Measurements from ENCODE around the gene GIT2. TPM values are rescaled to one million over a fixed set of nuclear protein-coding genes. Genes with fewer than 3 reads are reported as not detected.

GIT2 gene
- total and polyA plus RNA-seq, 2 of the 8 experiments (the other 6 are each of a cell fraction or from before 2014, with no cell fraction given), result 9.6 to 20.7 TPM

DNA sequence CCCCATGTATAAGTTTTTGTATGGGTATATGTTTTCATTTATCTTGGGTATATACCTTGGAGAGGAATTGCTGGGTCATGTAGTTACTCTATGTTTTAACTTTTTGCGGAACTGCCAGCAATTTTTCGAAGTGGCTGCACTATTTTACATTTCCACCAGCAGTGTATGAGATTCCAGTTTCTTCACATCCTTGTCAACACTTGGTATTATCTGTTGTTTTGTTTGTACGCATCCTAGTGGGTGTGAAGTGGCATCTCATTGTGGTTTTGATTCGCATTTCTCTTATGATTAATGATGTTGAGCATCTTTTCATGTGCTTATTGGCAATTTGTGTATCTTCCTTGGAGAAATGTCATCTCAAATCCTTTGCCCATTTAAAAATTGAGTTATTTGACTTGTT, 9.9 kb upstream of the GIT2 start:
- Histone ChIP-seq H4K20me1 (replicated peaks in 1 of 2; ENCODE audit: control insufficient read depth in 1 of 2, insufficient read depth in 2 of 2, low read length in 2 of 2) (no peaks in the 10 kb centered on the region), H3K79me1 (ENCODE audit: low read depth, low read length) (no peaks in the 10 kb centered on the region), H4K5ac (ENCODE audit: insufficient read length, low read depth, low read length) (no peak overlapping the region), H3K4ac (replicated peaks; ENCODE audit: insufficient read length, low read depth, low read length) (no peak overlapping the region), H3K27me3 (replicated peaks in 1 of 4; ENCODE audit: control insufficient read depth in 3 of 4, extremely low read depth in 1 of 4, insufficient read depth in 3 of 4, low read length in 3 of 4) (no peaks in the 10 kb centered on the region), H4K8ac (ENCODE audit: extremely low read depth, insufficient read depth, low read length) (no peak overlapping the region), H3K18ac (ENCODE audit: extremely low read depth, low read length) (no peak overlapping the region), H3K27ac (ENCODE audit: low read depth, low read length) (no peak overlapping the region), H2BK15ac (ENCODE audit: low read length) (no peak overlapping the region), H3K23me2 (ENCODE audit: low read depth, low read length) (no peaks in the 10 kb centered on the region), H3K4me2 (ENCODE audit: insufficient read depth in 1 of 2, low read depth in 2 of 2, low read length in 2 of 2) (no peak overlapping the region), H3K9me3 (ENCODE audit: insufficient read depth in 2 of 2, low read depth in 1 of 2, low read length in 1 of 2) (no peaks in the 10 kb centered on the region), H2AK5ac (ENCODE audit: low read depth, low read length) (no peak overlapping the region), H3K36me3 (ENCODE audit: control insufficient read depth in 2 of 4, insufficient read depth in 4 of 4, low read length in 3 of 4) (no peaks in the 10 kb centered on the region), H3K14ac (ENCODE audit: insufficient read length) (no peak overlapping the region), H3K56ac (replicated peaks; ENCODE audit: insufficient read length, low read depth, low read length) (no peak overlapping the region), H2BK20ac (ENCODE audit: low read length) (no peak overlapping the region), H3K23ac (ENCODE audit: insufficient read length) (no peak overlapping the region), H2BK5ac (ENCODE audit: low read depth, low read length) (no peak overlapping the region), H3K9ac (replicated peaks in 1 of 4; ENCODE audit: extremely low read depth in 1 of 4, low read depth in 3 of 4, low read length in 3 of 4) (no peak overlapping the region), H4K91ac (replicated peaks; ENCODE audit: insufficient read length, low read length) (no peak overlapping the region), H2AFZ (ENCODE audit: low read length) (no peak overlapping the region), H3K4me1 (replicated peaks in 1 of 4; ENCODE audit: control insufficient read depth in 3 of 4, insufficient read depth in 4 of 4, low read length in 3 of 4) (no peaks in the 10 kb centered on the region), H2BK12ac (ENCODE audit: low read depth, low read length) (no peak overlapping the region), H2BK120ac (replicated peaks; ENCODE audit: low read depth, low read length) (no peak overlapping the region), H3K4me3 (ENCODE audit: extremely low read depth in 1 of 4, insufficient read depth in 2 of 4, low read depth in 3 of 4, low read length in 4 of 4) (no peak overlapping the region), H3K79me2 (ENCODE audit: control insufficient read depth in 1 of 2, insufficient read depth in 2 of 2, low read length in 2 of 2) (no peaks in the 10 kb centered on the region)
- ChIA-PET POLR2A (ENCODE audit: partially characterized antibody) (no interaction called here), CTCF (ENCODE audit: partially characterized antibody) (no interaction called here)
- DNase-seq (ENCODE audit: low read depth in 1 of 2, low spot score in 2 of 2) (no peak), FAIRE-seq (no peak)
- WGBS, 2 experiments (ENCODE audit: extremely low coverage in 1 of 2, insufficient coverage in 1 of 2, insufficient read length in 1 of 2, insufficient replicate concordance in 2 of 2, low coverage in 1 of 2, low lambda C conversion rate in 2 of 2, missing lambda C conversion rate in 1 of 2), result 92% methylated on average over 4 of the region's 4 CpGs; no CpG with 5 or more reads in 1 of the 2 experiments
- TF ChIP-seq CTCF (IDR thresholded peaks at IDR 0.05; ENCODE audit: control extremely low read depth in 1 of 3, insufficient read depth in 1 of 3, low read depth in 1 of 3, low read length in 3 of 3) (no peak), BRCA1 (IDR thresholded peaks at IDR 0.05; ENCODE audit: low read depth, low read length) (no peak), CHD2 (IDR thresholded peaks at IDR 0.05; ENCODE audit: low read length) (no peak), BCL11A (IDR thresholded peaks at IDR 0.05; ENCODE audit: low read depth in 2 of 2, low read length in 2 of 2) (no peak), RFX5 (IDR thresholded peaks at IDR 0.05; ENCODE audit: borderline replicate concordance, low read depth, low read length) (no peak), KDM1A (IDR thresholded peaks at IDR 0.05; ENCODE audit: borderline replicate concordance, low read length) (no peak), USF2 (IDR thresholded peaks at IDR 0.05; ENCODE audit: low read length) (no peak), JUND (IDR thresholded peaks at IDR 0.05; ENCODE audit: low read length) (no peak), ATF2 (IDR thresholded peaks at IDR 0.05; ENCODE audit: low read length) (no peak), CHD1 (IDR thresholded peaks at IDR 0.05; ENCODE audit: low read depth, low read length) (no peak)
